Muscle layer of duodenum (tissue), 2 donors: ENCODE measurements around the gene MAD1L1.
"Not testable (repeated sequence)": the region's sequence is repeated elsewhere in the genome, so short reads cannot be mapped to it uniquely, and the experiment has no call there.

ENCODE experiments used
- H3K27ac ChIP-seq: one replicate; pipeline ENCODE4 v1.7.0; 2013; ENCODE audit warnings: mild to moderate bottlenecking, low read length
- H3K27me3 ChIP-seq: one replicate; pipeline ENCODE4 v1.7.0; 2013; ENCODE audit warnings: low read depth, mild to moderate bottlenecking, control low read depth, low read length
- H3K36me3 ChIP-seq, 2 donors: one replicate each; pipeline ENCODE4 v1.7.0; 2013; ENCODE audit warnings: low read length in 2 of 2, control low read depth in 1 of 2, mild to moderate bottlenecking in 1 of 2; ENCODE audit not compliant: insufficient read depth in 2 of 2, control insufficient read depth in 1 of 2
- H3K4me1 ChIP-seq, 2 donors: one replicate each; pipeline ENCODE4 v1.7.0; 2013; ENCODE audit warnings: low read length in 2 of 2, mild to moderate bottlenecking in 2 of 2, control low read depth in 1 of 2, moderate library complexity in 1 of 2; ENCODE audit not compliant: insufficient read depth in 2 of 2, control insufficient read depth in 1 of 2
- H3K4me3 ChIP-seq, 2 donors: one replicate each; pipeline ENCODE4 v1.7.0; 2013; ENCODE audit warnings: low read length in 2 of 2, low read depth in 1 of 2, mild to moderate bottlenecking in 1 of 2
- H3K9me3 ChIP-seq, 2 donors: one replicate each; pipeline ENCODE4 v1.7.0; 2013; ENCODE audit warnings: low read length in 2 of 2, control low read depth in 1 of 2, mild to moderate bottlenecking in 1 of 2; ENCODE audit not compliant: control insufficient read depth in 1 of 2
- donor health status: healthy.

Gene MAD1L1

GRCh38 chr7:1861799-1862458 lies 370.8 kb downstream of the MAD1L1 start:
- H3K9me3 ChIP-seq = no peaks in the 10 kb centered on the region
- H3K4me3 ChIP-seq = no peak overlapping the region
- no peak overlapping the region for H3K27ac ChIP-seq
- H3K36me3 ChIP-seq = no peaks in the 10 kb centered on the region
- H3K27me3 ChIP-seq = no peaks in the 10 kb centered on the region
- H3K4me1 ChIP-seq = no peaks in the 10 kb centered on the region

GRCh38 chr7:1860881-1861798 lies 371.6 kb downstream of the MAD1L1 start:
- H3K27me3 ChIP-seq, H3K36me3 ChIP-seq, H3K4me1 ChIP-seq, H3K9me3 ChIP-seq, H3K4me3 ChIP-seq, H3K27ac ChIP-seq: not testable (repeated sequence)

DNA sequence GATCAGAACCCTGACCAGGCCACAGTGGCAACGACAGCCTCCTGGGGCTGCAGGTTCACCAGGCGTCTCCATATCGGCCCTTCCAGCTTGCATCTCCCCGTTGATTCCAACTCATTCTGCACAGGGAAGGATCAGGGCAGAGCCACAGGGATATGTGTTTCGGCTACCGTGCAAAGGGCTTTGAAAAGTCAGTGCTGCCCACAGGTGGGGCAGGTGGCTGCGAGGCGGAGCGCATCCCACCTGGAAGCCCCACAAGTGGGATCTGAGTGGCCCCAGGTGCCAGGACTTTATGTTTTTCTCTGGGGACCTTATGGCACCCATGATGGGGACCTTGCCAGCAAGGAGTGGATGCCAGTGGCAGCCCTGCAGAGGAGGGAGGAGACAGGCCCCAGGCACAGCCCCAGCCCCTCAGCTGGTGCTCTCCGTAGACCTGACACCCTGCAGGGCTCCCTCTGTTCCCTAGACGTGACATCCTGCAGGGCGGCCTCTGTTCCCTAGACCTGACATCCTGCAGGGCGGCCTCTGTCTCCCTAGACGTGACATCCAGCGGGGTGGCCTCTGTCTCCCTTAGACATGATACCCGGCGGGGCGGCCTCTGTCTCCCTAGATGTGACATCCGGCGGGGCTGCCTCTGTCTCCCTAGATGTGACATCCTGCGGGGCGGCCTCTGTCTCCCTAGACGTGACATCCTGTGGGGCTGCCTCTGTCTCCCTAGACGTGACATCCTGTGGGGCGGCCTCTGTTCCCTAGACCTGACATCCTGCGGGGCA lies 373.3 kb downstream of the MAD1L1 start:
- Histone ChIP-seq H3K27ac (no peak overlapping the region), H3K9me3 (no peaks in the 10 kb centered on the region), H3K4me3 (no peak overlapping the region), H3K36me3 (no peaks in the 10 kb centered on the region), H3K27me3 (no peaks in the 10 kb centered on the region), H3K4me1 (no peaks in the 10 kb centered on the region)

- H3K36me3 ChIP-seq = no peaks in the 10 kb centered on the region
- H3K27ac ChIP-seq = no peak overlapping the region
- no peak overlapping the region for H3K4me3 ChIP-seq
- H3K9me3 ChIP-seq = no peaks in the 10 kb centered on the region
- H3K27me3 ChIP-seq = no peaks in the 10 kb centered on the region
- no peaks in the 10 kb centered on the region for H3K4me1 ChIP-seq
Observed at GRCh38 chr7:1858435-1859265, 374.1 kb downstream of the MAD1L1 start.

- Histone ChIP-seq H3K27ac (no peak overlapping the region), H3K9me3 (no peaks in the 10 kb centered on the region), H3K4me1 (no peaks in the 10 kb centered on the region), H3K27me3 (no peaks in the 10 kb centered on the region), H3K4me3 (no peak overlapping the region), H3K36me3 (no peaks in the 10 kb centered on the region)
Observed at GRCh38 chr7:1857487-1858421, 375.0 kb downstream of the MAD1L1 start.

GRCh38 chr7:1856888-1857441 lies 375.8 kb downstream of the MAD1L1 start:
- Histone ChIP-seq H3K36me3 (no peaks in the 10 kb centered on the region), H3K4me1 (no peaks in the 10 kb centered on the region), H3K27me3 (no peaks in the 10 kb centered on the region), H3K9me3 (no peaks in the 10 kb centered on the region), H3K4me3 (no peak overlapping the region), H3K27ac (no peak overlapping the region)

GRCh38 chr7:1856161-1856887 lies 376.4 kb downstream of the MAD1L1 start:
- Histone ChIP-seq H3K36me3 (no peaks in the 10 kb centered on the region), H3K9me3 (no peaks in the 10 kb centered on the region)

GRCh38 chr7:1855725-1856160 lies 377.0 kb downstream of the MAD1L1 start:
- no peaks in the 10 kb centered on the region for H3K27me3 ChIP-seq
- no peak overlapping the region for H3K4me3 ChIP-seq
- H3K36me3 ChIP-seq = no peaks in the 10 kb centered on the region
- no peaks in the 10 kb centered on the region for H3K4me1 ChIP-seq
- no peaks in the 10 kb centered on the region for H3K9me3 ChIP-seq
- H3K27ac ChIP-seq = no peak overlapping the region

More at GRCh38 chr7:1856161-1856887, 376.4 kb downstream of the MAD1L1 start:
- no peak overlapping the region for H3K27ac ChIP-seq
- H3K4me1 ChIP-seq = no peaks in the 10 kb centered on the region
- no peaks in the 10 kb centered on the region for H3K27me3 ChIP-seq
- no peak overlapping the region for H3K4me3 ChIP-seq

DNA sequence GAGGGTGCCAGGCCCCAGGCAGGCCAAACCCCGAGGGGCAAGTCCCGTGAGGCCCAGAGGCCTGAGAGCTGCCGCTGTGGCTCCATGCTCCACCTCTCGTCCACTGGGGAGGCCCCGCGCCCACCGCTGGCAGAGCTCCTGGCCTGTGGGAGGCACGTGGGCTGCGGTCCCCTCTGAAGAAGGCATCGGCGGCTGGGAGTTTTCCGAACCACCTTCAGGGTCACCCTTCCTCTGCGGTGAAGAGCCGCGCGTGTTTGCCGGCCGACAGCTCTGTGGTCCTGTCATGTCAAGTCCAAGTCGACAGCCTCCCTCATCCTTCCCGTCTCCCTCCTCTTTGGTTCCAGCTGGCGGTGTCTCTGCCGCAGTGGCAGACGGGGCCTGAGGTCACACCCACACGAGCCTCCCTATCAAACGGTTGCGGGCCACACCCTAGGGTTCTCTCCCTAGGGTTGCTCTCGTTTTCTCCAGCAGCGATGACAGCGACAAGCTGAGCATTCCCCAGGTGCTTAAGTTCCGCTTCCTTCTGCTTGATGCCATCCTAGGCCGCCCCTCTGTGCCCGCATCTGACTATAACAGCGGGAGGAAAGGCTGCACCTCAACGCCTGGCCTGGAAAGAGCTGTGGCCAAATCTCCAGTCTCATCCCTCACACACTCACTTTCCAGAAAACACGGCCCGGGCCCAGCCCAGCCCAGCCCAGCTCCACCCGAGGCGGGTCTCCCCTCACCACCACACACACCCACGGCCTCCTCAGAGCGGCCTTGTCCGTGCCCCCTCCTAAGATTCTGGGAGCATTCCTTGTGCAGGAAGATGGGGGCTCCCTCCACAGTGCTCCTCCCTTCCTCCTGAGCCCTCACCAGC lies 377.6 kb downstream of the MAD1L1 start:
- H3K9me3 ChIP-seq = no peaks in the 10 kb centered on the region
- H3K4me1 ChIP-seq = no peaks in the 10 kb centered on the region
- no peaks in the 10 kb centered on the region for H3K36me3 ChIP-seq
- no peak overlapping the region for H3K27ac ChIP-seq
- no peaks in the 10 kb centered on the region for H3K27me3 ChIP-seq
- no peak overlapping the region for H3K4me3 ChIP-seq
